GM12878 (cell line): ENCODE results near the gene FRRS1L. TPM values are rescaled to one million over a fixed set of nuclear protein-coding genes. Genes with fewer than 3 reads are reported as not detected.

Experiments
- ATAC-seq: fragments of 200-7000 bp; cut with Tn5 transposase; 3 replicates; pipeline ENCODE4 v1.9.1; 2020; ENCODE audit warnings: mild to moderate bottlenecking, moderate library complexity
- BruUV-seq: library from RNA; stranded (reverse); fragments of 400-500 nt; replicated peaks from 2 replicates; lab custom pipeline; 2021; lab: Mats Ljungman, UMichigan
- CTCF ChIA-PET: fragments of 300-600 bp; sonication (Branson Sonifier 250); formaldehyde crosslinking; extraction: SDS; loops from one replicate; lab custom pipeline; 2021; ENCODE audit warnings: inconsistent platforms; lab: Yijun Ruan, JAX
- POLR2A ChIA-PET: fragments of 350-600 bp; formaldehyde crosslinking; extraction: SDS; loops from one replicate; lab custom pipeline; 2021; ENCODE audit warnings: inconsistent platforms; lab: Charles Lee
- RAD21 ChIA-PET: fragments of 300-600 bp; sonication (Branson Sonifier 250); formaldehyde crosslinking; loops from one replicate; lab custom pipeline; 2023; ENCODE audit warnings: antibody characterized with exemption; ENCODE audit not compliant: unreplicated experiment; lab: Charles Lee
- SMC1A ChIA-PET: fragments of 300-600 bp; sonication (Branson Sonifier 250); formaldehyde crosslinking; loops from one replicate; lab custom pipeline; 2023; ENCODE audit not compliant: unreplicated experiment, uncharacterized antibody; lab: Charles Lee
- DNase-seq: peaks from one replicate; pipeline ENCODE4 v3.0.0-alpha.2; 2011; ENCODE audit warnings: low read depth, low spot score
- FAIRE-seq: peaks from 3 replicates; lab custom pipeline; 2011; peaks lifted over from hg19 to GRCh38; lab: Jason Lieb, UNC
- H2AFZ ChIP-seq: 2 replicates; pipeline ENCODE4 v1.6.0; 2011; ENCODE audit warnings: low read depth, low read length, control low read depth; ENCODE audit not compliant: control insufficient read depth
- H3K27ac ChIP-seq: 2 replicates; pipeline ENCODE4 v1.5.1; 2011; ENCODE audit warnings: control low read depth; ENCODE audit not compliant: control insufficient read depth, insufficient read depth
- H3K27me3 ChIP-seq, 2 experiments: replicated peaks in 1 of 2; 2 replicates each; pipeline versions ENCODE4 v1.6.0 to v1.6.1; 2011; ENCODE audit warnings: low read length in 1 of 2; ENCODE audit not compliant: control insufficient read depth in 2 of 2, insufficient read depth in 2 of 2
- H3K36me3 ChIP-seq, 2 experiments: 2 replicates each; pipeline ENCODE4 v1.5.1; 2011; ENCODE audit warnings: low read length in 1 of 2; ENCODE audit not compliant: control insufficient read depth in 2 of 2, insufficient read depth in 2 of 2
- H3K4me1 ChIP-seq: 2 replicates; pipeline ENCODE4 v1.6.1; 2011; ENCODE audit warnings: mild to moderate bottlenecking, low read length, moderate library complexity, mixed read lengths; ENCODE audit not compliant: control insufficient read depth, insufficient read depth
- H3K4me2 ChIP-seq: 2 replicates; pipeline ENCODE4 v1.6.0; 2011; ENCODE audit warnings: control low read depth; ENCODE audit not compliant: control insufficient read depth, insufficient read depth
- H3K4me3 ChIP-seq: fragments of 200-600 bp; sonication (generic); 2 replicates; pipeline ENCODE4 v1.5.1; 2016
- H3K79me2 ChIP-seq: 2 replicates; pipeline ENCODE4 v1.6.0; 2011; ENCODE audit warnings: low read length; ENCODE audit not compliant: control insufficient read depth, insufficient read depth
- H3K9ac ChIP-seq: 2 replicates; pipeline ENCODE4 v1.8.0; 2011; ENCODE audit warnings: low read length, control low read depth, mixed read lengths; ENCODE audit not compliant: control insufficient read depth, insufficient read depth
- H3K9me3 ChIP-seq: replicated peaks from 3 replicates; pipeline ENCODE4 v1.5.1; 2011; ENCODE audit warnings: mild to moderate bottlenecking, low read length; ENCODE audit not compliant: control insufficient read depth, insufficient read depth
- H4K20me1 ChIP-seq: 2 replicates; pipeline ENCODE4 v1.6.0; 2011; ENCODE audit not compliant: control insufficient read depth, insufficient read depth
- ASH2L ChIP-seq: fragments of 300-600, 200-600 bp; sonication (generic); IDR thresholded peaks from 2 replicates; pipeline ENCODE4 v1.6.1; 2017; ENCODE audit warnings: low read depth, mild to moderate bottlenecking, borderline replicate concordance
- CEBPB ChIP-seq, 2 experiments: fragments of 150-350 bp in 1 of 2; IDR thresholded peaks; 2 replicates each; pipeline ENCODE4 v1.6.1; 2012 to 2014; ENCODE audit warnings: low read depth in 2 of 2, low read length in 2 of 2, borderline replicate concordance in 1 of 2, inconsistent platforms in 1 of 2
- EGR1 ChIP-seq, 2 experiments: IDR thresholded peaks; 1 replicate in 1 of 2; 2 replicates in 1 of 2; pipeline ENCODE4 v1.6.1; 2011 to 2012; ENCODE audit warnings: low read depth in 2 of 2, low read length in 2 of 2, borderline replicate concordance in 1 of 2, mild to moderate bottlenecking in 1 of 2, moderate library complexity in 1 of 2
- MTA2 ChIP-seq: fragments of 450-650 bp; IDR thresholded peaks from 2 replicates; pipeline ENCODE4 v1.6.1; 2016; ENCODE audit warnings: low read depth, mild to moderate bottlenecking, moderate library complexity
- NFXL1 ChIP-seq: fragments of 450-650 bp; IDR thresholded peaks from 2 replicates; pipeline ENCODE4 v1.6.1; 2017; ENCODE audit warnings: antibody characterized with exemption, mild to moderate bottlenecking, borderline replicate concordance
- PML ChIP-seq: IDR thresholded peaks from 2 replicates; pipeline ENCODE4 v1.6.1; 2012; ENCODE audit warnings: low read length, inconsistent platforms
- POLR2AphosphoS5 ChIP-seq: IDR thresholded peaks from 2 replicates; pipeline ENCODE4 v1.6.1; 2011; ENCODE audit warnings: mild to moderate bottlenecking, low read length, inconsistent platforms
- RB1 ChIP-seq: fragments of 450-650 bp; formaldehyde crosslinking; IDR thresholded peaks from 2 replicates; pipeline ENCODE4 v1.6.1; 2017; ENCODE audit warnings: mild to moderate bottlenecking, borderline replicate concordance
- SREBF2 ChIP-seq: IDR thresholded peaks from 2 replicates; pipeline ENCODE4 v1.6.1; 2012; ENCODE audit warnings: mild to moderate bottlenecking, low read length
- WRNIP1 ChIP-seq: IDR thresholded peaks from 2 replicates; pipeline ENCODE4 v1.6.1; 2011; ENCODE audit warnings: low read depth, low read length, improper control_type of control experiment, borderline replicate concordance
- WGBS: methylation state at CpG from one replicate; pipeline ENCODE4 v1.1.6; 2016; ENCODE audit warnings: low lambda C conversion rate; ENCODE audit not compliant: insufficient replicate concordance, insufficient coverage; ENCODE audit errors: missing lambda C conversion rate; 5-methylcytosine and 5-hydroxymethylcytosine counted together
- in situ Hi-C: fragments of 300-500 bp; cut with MboI; formaldehyde crosslinking; loops from 9 replicates; pipeline ENCODE4 v1.14.3; 2018; ENCODE audit warnings: mixed read lengths
- intact Hi-C: fragments of 100-400 bp; cut with micrococcal nuclease; formaldehyde crosslinking; loops from one replicate; pipeline ENCODE4 v1.14.2; 2022; ENCODE audit not compliant: unreplicated experiment
- polyA plus RNA-seq, 11 experiments: library from polyadenylated mRNA; depleted of rRNA in 4 of 11; unstranded in 6 of 11; stranded (reverse) in 5 of 11; fragments of >200 nt; fragmentation: Nextera tagmentation in 4 of 11; fragmentation: Illumina TruSeq in 1 of 11; extraction: Ambion mirVana in 4 of 11; extraction: Trizol in 1 of 11; gene quantifications; 1 replicate in 1 of 11; 2 replicates in 10 of 11; pipeline versions ENCODE4 v1.2.1 to v1.2.3, GENCODE V29; 2011 to 2016; ENCODE audit warnings: inconsistent platforms in 2 of 11, missing spikeins in 2 of 11, low read depth in 1 of 11
- total RNA-seq, 4 experiments: library from RNA; depleted of rRNA in 3 of 4; stranded (reverse); fragments of >200 nt in 3 of 4; fragmentation: Illumina TruSeq in 1 of 4; extraction: Trizol in 1 of 4; gene quantifications; 2 replicates each; pipeline versions ENCODE4 v1.2.1 to v1.2.3, GENCODE V29; 2013 to 2021
- TF ChIP-seq, protein P1 (sequence below): fragments of 450-650 bp; IDR thresholded peaks from 2 replicates; pipeline ENCODE4 v1.6.1; 2017; ENCODE audit warnings: mild to moderate bottlenecking, moderate library complexity
- TF ChIP-seq, protein P2 (sequence below): fragments of 450-650 bp; IDR thresholded peaks from 2 replicates; pipeline ENCODE4 v1.6.1; 2016; ENCODE audit warnings: mild to moderate bottlenecking

Gene FRRS1L
- total and polyA plus RNA-seq, 10 of the 15 experiments (the other 5 are each of a cell fraction or from before 2014, with no cell fraction given): not detected

DNA sequence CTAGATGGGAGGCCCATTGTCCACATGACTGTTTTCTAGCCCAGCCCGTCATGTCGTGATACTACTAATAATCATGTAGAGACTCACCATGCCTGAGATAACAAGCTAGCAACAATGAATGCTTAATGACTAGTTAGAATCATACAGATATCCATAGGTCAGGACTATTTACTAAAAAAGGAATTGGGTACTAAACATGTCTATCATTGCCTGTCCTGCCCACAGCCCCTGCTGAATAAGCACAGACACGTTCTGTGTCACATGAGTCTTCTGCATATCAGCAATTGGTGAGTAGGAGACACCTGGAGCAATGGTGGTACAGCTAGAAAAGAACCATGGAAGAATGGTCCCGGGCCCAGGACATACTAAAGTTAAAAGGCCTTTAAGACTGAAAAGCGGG, 18.0 kb downstream of the FRRS1L start (continued):
- TF ChIP-seq, protein P1, sequence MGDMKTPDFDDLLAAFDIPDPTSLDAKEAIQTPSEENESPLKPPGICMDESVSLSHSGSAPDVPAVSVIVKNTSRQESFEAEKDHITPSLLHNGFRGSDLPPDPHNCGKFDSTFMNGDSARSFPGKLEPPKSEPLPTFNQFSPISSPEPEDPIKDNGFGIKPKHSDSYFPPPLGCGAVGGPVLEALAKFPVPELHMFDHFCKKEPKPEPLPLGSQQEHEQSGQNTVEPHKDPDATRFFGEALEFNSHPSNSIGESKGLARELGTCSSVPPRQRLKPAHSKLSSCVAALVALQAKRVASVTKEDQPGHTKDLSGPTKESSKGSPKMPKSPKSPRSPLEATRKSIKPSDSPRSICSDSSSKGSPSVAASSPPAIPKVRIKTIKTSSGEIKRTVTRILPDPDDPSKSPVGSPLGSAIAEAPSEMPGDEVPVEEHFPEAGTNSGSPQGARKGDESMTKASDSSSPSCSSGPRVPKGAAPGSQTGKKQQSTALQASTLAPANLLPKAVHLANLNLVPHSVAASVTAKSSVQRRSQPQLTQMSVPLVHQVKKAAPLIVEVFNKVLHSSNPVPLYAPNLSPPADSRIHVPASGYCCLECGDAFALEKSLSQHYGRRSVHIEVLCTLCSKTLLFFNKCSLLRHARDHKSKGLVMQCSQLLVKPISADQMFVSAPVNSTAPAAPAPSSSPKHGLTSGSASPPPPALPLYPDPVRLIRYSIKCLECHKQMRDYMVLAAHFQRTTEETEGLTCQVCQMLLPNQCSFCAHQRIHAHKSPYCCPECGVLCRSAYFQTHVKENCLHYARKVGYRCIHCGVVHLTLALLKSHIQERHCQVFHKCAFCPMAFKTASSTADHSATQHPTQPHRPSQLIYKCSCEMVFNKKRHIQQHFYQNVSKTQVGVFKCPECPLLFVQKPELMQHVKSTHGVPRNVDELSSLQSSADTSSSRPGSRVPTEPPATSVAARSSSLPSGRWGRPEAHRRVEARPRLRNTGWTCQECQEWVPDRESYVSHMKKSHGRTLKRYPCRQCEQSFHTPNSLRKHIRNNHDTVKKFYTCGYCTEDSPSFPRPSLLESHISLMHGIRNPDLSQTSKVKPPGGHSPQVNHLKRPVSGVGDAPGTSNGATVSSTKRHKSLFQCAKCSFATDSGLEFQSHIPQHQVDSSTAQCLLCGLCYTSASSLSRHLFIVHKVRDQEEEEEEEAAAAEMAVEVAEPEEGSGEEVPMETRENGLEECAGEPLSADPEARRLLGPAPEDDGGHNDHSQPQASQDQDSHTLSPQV: no peak

DNA sequence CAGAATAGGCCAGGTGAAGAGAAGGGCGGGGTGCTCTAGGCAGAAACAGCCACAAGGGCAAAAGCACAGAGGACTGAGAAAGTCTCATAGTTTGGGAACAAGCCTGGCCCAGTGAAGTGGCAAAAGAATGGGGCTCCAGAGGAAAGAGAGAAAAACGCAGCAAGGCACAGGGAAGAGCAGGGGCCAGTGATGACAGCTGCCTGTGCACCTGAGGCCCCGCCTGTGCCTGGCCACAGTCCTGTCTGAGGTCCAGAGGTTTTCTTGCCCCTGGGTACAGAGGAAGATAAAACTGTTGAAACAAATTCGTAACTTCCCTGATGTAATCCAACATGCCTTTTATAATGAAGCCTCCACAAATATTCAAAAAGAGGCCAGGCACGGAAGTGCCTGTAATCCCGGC, 22.0 kb downstream of the FRRS1L start:
- CTCF ChIA-PET: interaction anchor here (0.6 kb wide), 1 partner anchor 119 kb away, joined by 3 read pairs; no protein-coding TSS in a partner anchor
- Histone ChIP-seq H3K36me3 (no peaks in the 10 kb centered on the region), H3K4me3 (no peak overlapping the region), H3K27ac (no peak overlapping the region), H3K9me3 (no peaks in the 10 kb centered on the region), H4K20me1 (no peaks in the 10 kb centered on the region), H3K4me1 (no peaks in the 10 kb centered on the region), H2AFZ (no peak overlapping the region), H3K4me2 (no peak overlapping the region), H3K9ac (no peak overlapping the region), H3K27me3 (no peaks in the 10 kb centered on the region), H3K79me2 (no peaks in the 10 kb centered on the region)
- intact Hi-C loops: no loop called here
- FAIRE-seq: no peak
- no peak for TF ChIP-seq NFXL1
- TF ChIP-seq ASH2L: no peak
- no peak for TF ChIP-seq RB1
- TF ChIP-seq WRNIP1: no peak
- TF ChIP-seq CEBPB (IDR thresholded peaks at IDR 0.05; ENCODE audit: borderline replicate concordance in 1 of 2, low read depth in 2 of 2, low read length in 2 of 2): no peak
- TF ChIP-seq, protein P1: no peak
- TF ChIP-seq MTA2: no peak
- no peak for TF ChIP-seq POLR2AphosphoS5
- TF ChIP-seq, protein P2, sequence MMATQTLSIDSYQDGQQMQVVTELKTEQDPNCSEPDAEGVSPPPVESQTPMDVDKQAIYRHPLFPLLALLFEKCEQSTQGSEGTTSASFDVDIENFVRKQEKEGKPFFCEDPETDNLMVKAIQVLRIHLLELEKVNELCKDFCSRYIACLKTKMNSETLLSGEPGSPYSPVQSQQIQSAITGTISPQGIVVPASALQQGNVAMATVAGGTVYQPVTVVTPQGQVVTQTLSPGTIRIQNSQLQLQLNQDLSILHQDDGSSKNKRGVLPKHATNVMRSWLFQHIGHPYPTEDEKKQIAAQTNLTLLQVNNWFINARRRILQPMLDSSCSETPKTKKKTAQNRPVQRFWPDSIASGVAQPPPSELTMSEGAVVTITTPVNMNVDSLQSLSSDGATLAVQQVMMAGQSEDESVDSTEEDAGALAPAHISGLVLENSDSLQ: no peak
- TF ChIP-seq EGR1 (IDR thresholded peaks at IDR 0.05; ENCODE audit: borderline replicate concordance in 1 of 2, low read depth in 2 of 2, low read length in 2 of 2): no peak
- TF ChIP-seq SREBF2: no peak
- no peak for TF ChIP-seq PML
- ATAC-seq: no peak
- BruUV-seq: no TSS peak
- RAD21 ChIA-PET: no interaction called here
- in situ Hi-C loops: no loop called here
- no peak for DNase-seq
- SMC1A ChIA-PET: interaction anchor here (1.5 kb wide), 1 partner anchor 325 kb away, joined by 3 read pairs; no protein-coding TSS in a partner anchor
- WGBS: 51% methylated on average over 6 of the region's 6 CpGs
- POLR2A ChIA-PET: interaction anchor here (0.6 kb wide), 1 partner anchor 73 kb away, joined by 5 read pairs; no protein-coding TSS in a partner anchor
